GM12878 (cell line): Measurements from ENCODE around the gene RNF166. TPM values are rescaled to one million over a fixed set of nuclear protein-coding genes. Genes with fewer than 3 reads are reported as not detected.

Experiments used
- ATAC-seq: fragments of 200-7000 bp; cut with Tn5 transposase; 3 replicates; pipeline ENCODE4 v1.9.1; 2020; ENCODE audit warnings: mild to moderate bottlenecking, moderate library complexity
- BruUV-seq: library from RNA; stranded (reverse); fragments of 400-500 nt; replicated peaks from 2 replicates; lab custom pipeline; 2021; lab: Mats Ljungman, UMichigan
- CTCF ChIA-PET: fragments of 300-600 bp; sonication (Branson Sonifier 250); formaldehyde crosslinking; extraction: SDS; loops from one replicate; lab custom pipeline; 2021; ENCODE audit warnings: inconsistent platforms; lab: Yijun Ruan, JAX
- POLR2A ChIA-PET: fragments of 350-600 bp; formaldehyde crosslinking; extraction: SDS; loops from one replicate; lab custom pipeline; 2021; ENCODE audit warnings: inconsistent platforms; lab: Charles Lee
- RAD21 ChIA-PET: fragments of 300-600 bp; sonication (Branson Sonifier 250); formaldehyde crosslinking; loops from one replicate; lab custom pipeline; 2023; ENCODE audit warnings: antibody characterized with exemption; ENCODE audit not compliant: unreplicated experiment; lab: Charles Lee
- SMC1A ChIA-PET: fragments of 300-600 bp; sonication (Branson Sonifier 250); formaldehyde crosslinking; loops from one replicate; lab custom pipeline; 2023; ENCODE audit not compliant: unreplicated experiment, uncharacterized antibody; lab: Charles Lee
- DNase-seq: peaks from one replicate; pipeline ENCODE4 v3.0.0-alpha.2; 2011; ENCODE audit warnings: low read depth, low spot score
- FAIRE-seq: peaks from 3 replicates; lab custom pipeline; 2011; peaks lifted over from hg19 to GRCh38; lab: Jason Lieb, UNC
- H2AFZ ChIP-seq: 2 replicates; pipeline ENCODE4 v1.6.0; 2011; ENCODE audit warnings: low read depth, low read length, control low read depth; ENCODE audit not compliant: control insufficient read depth
- H3K27ac ChIP-seq: 2 replicates; pipeline ENCODE4 v1.5.1; 2011; ENCODE audit warnings: control low read depth; ENCODE audit not compliant: control insufficient read depth, insufficient read depth
- H3K27me3 ChIP-seq, 2 experiments: replicated peaks in 1 of 2; 2 replicates each; pipeline versions ENCODE4 v1.6.0 to v1.6.1; 2011; ENCODE audit warnings: low read length in 1 of 2; ENCODE audit not compliant: control insufficient read depth in 2 of 2, insufficient read depth in 2 of 2
- H3K36me3 ChIP-seq, 2 experiments: 2 replicates each; pipeline ENCODE4 v1.5.1; 2011; ENCODE audit warnings: low read length in 1 of 2; ENCODE audit not compliant: control insufficient read depth in 2 of 2, insufficient read depth in 2 of 2
- H3K4me1 ChIP-seq: 2 replicates; pipeline ENCODE4 v1.6.1; 2011; ENCODE audit warnings: mild to moderate bottlenecking, low read length, moderate library complexity, mixed read lengths; ENCODE audit not compliant: control insufficient read depth, insufficient read depth
- H3K4me2 ChIP-seq: 2 replicates; pipeline ENCODE4 v1.6.0; 2011; ENCODE audit warnings: control low read depth; ENCODE audit not compliant: control insufficient read depth, insufficient read depth
- H3K4me3 ChIP-seq: fragments of 200-600 bp; sonication (generic); 2 replicates; pipeline ENCODE4 v1.5.1; 2016
- H3K79me2 ChIP-seq: 2 replicates; pipeline ENCODE4 v1.6.0; 2011; ENCODE audit warnings: low read length; ENCODE audit not compliant: control insufficient read depth, insufficient read depth
- H3K9ac ChIP-seq: 2 replicates; pipeline ENCODE4 v1.8.0; 2011; ENCODE audit warnings: low read length, control low read depth, mixed read lengths; ENCODE audit not compliant: control insufficient read depth, insufficient read depth
- H3K9me3 ChIP-seq: replicated peaks from 3 replicates; pipeline ENCODE4 v1.5.1; 2011; ENCODE audit warnings: mild to moderate bottlenecking, low read length; ENCODE audit not compliant: control insufficient read depth, insufficient read depth
- H4K20me1 ChIP-seq: 2 replicates; pipeline ENCODE4 v1.6.0; 2011; ENCODE audit not compliant: control insufficient read depth, insufficient read depth
- BHLHE40 ChIP-seq, 2 experiments: fragments of 450-650 bp in 1 of 2; IDR thresholded peaks; 2 replicates each; pipeline ENCODE4 v1.6.1; 2011 to 2017; ENCODE audit warnings: low read depth in 2 of 2, borderline replicate concordance in 1 of 2, improper control_type of control experiment in 1 of 2, low read length in 1 of 2, mild to moderate bottlenecking in 1 of 2
- CEBPB ChIP-seq, 2 experiments: fragments of 150-350 bp in 1 of 2; IDR thresholded peaks; 2 replicates each; pipeline ENCODE4 v1.6.1; 2012 to 2014; ENCODE audit warnings: low read depth in 2 of 2, low read length in 2 of 2, borderline replicate concordance in 1 of 2, inconsistent platforms in 1 of 2
- HSF1 ChIP-seq: fragments of 150-350 bp; IDR thresholded peaks from 2 replicates; pipeline ENCODE4 v1.6.1; 2014; ENCODE audit warnings: mild to moderate bottlenecking, low read depth, low read length
- MXI1 ChIP-seq: fragments of 150-350 bp; IDR thresholded peaks from 2 replicates; pipeline ENCODE4 v1.6.1; 2011; ENCODE audit warnings: low read depth, mild to moderate bottlenecking, inconsistent platforms, low read length, improper control_type of control experiment
- RAD21 ChIP-seq: IDR thresholded peaks from 2 replicates; pipeline ENCODE4 v1.6.1; 2011; ENCODE audit warnings: mild to moderate bottlenecking, low read depth, low read length, moderate library complexity; ENCODE audit not compliant: insufficient read depth
- WGBS: methylation state at CpG from one replicate; pipeline ENCODE4 v1.1.6; 2016; ENCODE audit warnings: low lambda C conversion rate; ENCODE audit not compliant: insufficient replicate concordance, insufficient coverage; ENCODE audit errors: missing lambda C conversion rate; 5-methylcytosine and 5-hydroxymethylcytosine counted together
- in situ Hi-C: fragments of 300-500 bp; cut with MboI; formaldehyde crosslinking; loops from 9 replicates; pipeline ENCODE4 v1.14.3; 2018; ENCODE audit warnings: mixed read lengths
- intact Hi-C: fragments of 100-400 bp; cut with micrococcal nuclease; formaldehyde crosslinking; loops from one replicate; pipeline ENCODE4 v1.14.2; 2022; ENCODE audit not compliant: unreplicated experiment
- polyA plus RNA-seq, 11 experiments: library from polyadenylated mRNA; depleted of rRNA in 4 of 11; unstranded in 6 of 11; stranded (reverse) in 5 of 11; fragments of >200 nt; fragmentation: Nextera tagmentation in 4 of 11; fragmentation: Illumina TruSeq in 1 of 11; extraction: Ambion mirVana in 4 of 11; extraction: Trizol in 1 of 11; gene quantifications; 1 replicate in 1 of 11; 2 replicates in 10 of 11; pipeline versions ENCODE4 v1.2.1 to v1.2.3, GENCODE V29; 2011 to 2016; ENCODE audit warnings: inconsistent platforms in 2 of 11, missing spikeins in 2 of 11, low read depth in 1 of 11
- total RNA-seq, 4 experiments: library from RNA; depleted of rRNA in 3 of 4; stranded (reverse); fragments of >200 nt in 3 of 4; fragmentation: Illumina TruSeq in 1 of 4; extraction: Trizol in 1 of 4; gene quantifications; 2 replicates each; pipeline versions ENCODE4 v1.2.1 to v1.2.3, GENCODE V29; 2013 to 2021
- TF ChIP-seq, protein P1 (sequence below): fragments of 150-350 bp; IDR thresholded peaks from 2 replicates; pipeline ENCODE4 v1.6.1; 2016; ENCODE audit warnings: low read depth, low read length
- TF ChIP-seq, protein P2 (sequence below): fragments of 450-650 bp; IDR thresholded peaks from 2 replicates; pipeline ENCODE4 v1.6.1; 2016; ENCODE audit warnings: mild to moderate bottlenecking

Gene RNF166
- total and polyA plus RNA-seq, 10 of the 15 experiments (the other 5 are each of a cell fraction or from before 2014, with no cell fraction given) = 0.48 to 32.8 (median 12.1) TPM

GRCh38 chr16:88678224-88678979 lies 27.8 kb downstream of the RNF166 start:
- no TSS peak for BruUV-seq
- RAD21 ChIA-PET = no interaction called here

More at GRCh38 chr16:88678224-88678979, 27.8 kb downstream of the RNF166 start:
- Histone ChIP-seq H3K27ac (no peak overlapping the region), H3K27me3 (no peaks in the 10 kb centered on the region), H4K20me1 (no peaks in the 10 kb centered on the region), H3K4me3 (no peak overlapping the region), H3K4me2 (no peak overlapping the region), H3K4me1 (peaks cover 20% of the 10 kb centered on the region), H3K79me2 (no peaks in the 10 kb centered on the region; the same call in 1 of the 2 replicates), H2AFZ (no peak overlapping the region), H3K9ac (no peak overlapping the region), H3K9me3 (no peaks in the 10 kb centered on the region), H3K36me3 (no peaks in the 10 kb centered on the region)
- ChIA-PET POLR2A (no interaction called here), CTCF (interaction anchor here (2.2 kb wide), 1 partner anchor 11 kb away, joined by 9 read pairs; no protein-coding TSS in a partner anchor), SMC1A (no interaction called here)
- ATAC-seq (no peak), FAIRE-seq (no peak), DNase-seq (no peak)
- intact Hi-C loops (no loop called here), in situ Hi-C loops (no loop called here)
- WGBS = 97% methylated on average over 28 of the region's 32 CpGs
- TF ChIP-seq CEBPB (IDR thresholded peaks at IDR 0.05; ENCODE audit: borderline replicate concordance in 1 of 2, low read depth in 2 of 2, low read length in 2 of 2) (no peak), BHLHE40 (IDR thresholded peaks at IDR 0.05; ENCODE audit: borderline replicate concordance in 1 of 2, low read depth in 2 of 2, low read length in 1 of 2) (no peak), RAD21 (no peak), HSF1 (no peak), MXI1 (no peak)
- TF ChIP-seq, protein P1, sequence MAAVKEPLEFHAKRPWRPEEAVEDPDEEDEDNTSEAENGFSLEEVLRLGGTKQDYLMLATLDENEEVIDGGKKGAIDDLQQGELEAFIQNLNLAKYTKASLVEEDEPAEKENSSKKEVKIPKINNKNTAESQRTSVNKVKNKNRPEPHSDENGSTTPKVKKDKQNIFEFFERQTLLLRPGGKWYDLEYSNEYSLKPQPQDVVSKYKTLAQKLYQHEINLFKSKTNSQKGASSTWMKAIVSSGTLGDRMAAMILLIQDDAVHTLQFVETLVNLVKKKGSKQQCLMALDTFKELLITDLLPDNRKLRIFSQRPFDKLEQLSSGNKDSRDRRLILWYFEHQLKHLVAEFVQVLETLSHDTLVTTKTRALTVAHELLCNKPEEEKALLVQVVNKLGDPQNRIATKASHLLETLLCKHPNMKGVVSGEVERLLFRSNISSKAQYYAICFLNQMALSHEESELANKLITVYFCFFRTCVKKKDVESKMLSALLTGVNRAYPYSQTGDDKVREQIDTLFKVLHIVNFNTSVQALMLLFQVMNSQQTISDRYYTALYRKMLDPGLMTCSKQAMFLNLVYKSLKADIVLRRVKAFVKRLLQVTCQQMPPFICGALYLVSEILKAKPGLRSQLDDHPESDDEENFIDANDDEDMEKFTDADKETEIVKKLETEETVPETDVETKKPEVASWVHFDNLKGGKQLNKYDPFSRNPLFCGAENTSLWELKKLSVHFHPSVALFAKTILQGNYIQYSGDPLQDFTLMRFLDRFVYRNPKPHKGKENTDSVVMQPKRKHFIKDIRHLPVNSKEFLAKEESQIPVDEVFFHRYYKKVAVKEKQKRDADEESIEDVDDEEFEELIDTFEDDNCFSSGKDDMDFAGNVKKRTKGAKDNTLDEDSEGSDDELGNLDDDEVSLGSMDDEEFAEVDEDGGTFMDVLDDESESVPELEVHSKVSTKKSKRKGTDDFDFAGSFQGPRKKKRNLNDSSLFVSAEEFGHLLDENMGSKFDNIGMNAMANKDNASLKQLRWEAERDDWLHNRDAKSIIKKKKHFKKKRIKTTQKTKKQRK = no peak
- TF ChIP-seq, protein P2, sequence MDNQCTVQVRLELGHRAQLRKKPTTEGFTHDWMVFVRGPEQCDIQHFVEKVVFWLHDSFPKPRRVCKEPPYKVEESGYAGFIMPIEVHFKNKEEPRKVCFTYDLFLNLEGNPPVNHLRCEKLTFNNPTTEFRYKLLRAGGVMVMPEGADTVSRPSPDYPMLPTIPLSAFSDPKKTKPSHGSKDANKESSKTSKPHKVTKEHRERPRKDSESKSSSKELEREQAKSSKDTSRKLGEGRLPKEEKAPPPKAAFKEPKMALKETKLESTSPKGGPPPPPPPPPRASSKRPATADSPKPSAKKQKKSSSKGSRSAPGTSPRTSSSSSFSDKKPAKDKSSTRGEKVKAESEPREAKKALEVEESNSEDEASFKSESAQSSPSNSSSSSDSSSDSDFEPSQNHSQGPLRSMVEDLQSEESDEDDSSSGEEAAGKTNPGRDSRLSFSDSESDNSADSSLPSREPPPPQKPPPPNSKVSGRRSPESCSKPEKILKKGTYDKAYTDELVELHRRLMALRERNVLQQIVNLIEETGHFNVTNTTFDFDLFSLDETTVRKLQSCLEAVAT = no peak
